DMS53 treated with DMSO at 0.1 percent for 48 hours (cell line): ENCODE measurements around the gene LIPE.
"Not testable (repeated sequence)": the region's sequence is repeated elsewhere in the genome, so short reads cannot be mapped to it uniquely, and the experiment has no call there.

Experiments
- DNase-seq: peaks from one replicate; lab custom pipeline; 2025; ENCODE audit not compliant: unreplicated experiment; lab: John Stamatoyannopoulos, UW

LIPE gene, protein sequence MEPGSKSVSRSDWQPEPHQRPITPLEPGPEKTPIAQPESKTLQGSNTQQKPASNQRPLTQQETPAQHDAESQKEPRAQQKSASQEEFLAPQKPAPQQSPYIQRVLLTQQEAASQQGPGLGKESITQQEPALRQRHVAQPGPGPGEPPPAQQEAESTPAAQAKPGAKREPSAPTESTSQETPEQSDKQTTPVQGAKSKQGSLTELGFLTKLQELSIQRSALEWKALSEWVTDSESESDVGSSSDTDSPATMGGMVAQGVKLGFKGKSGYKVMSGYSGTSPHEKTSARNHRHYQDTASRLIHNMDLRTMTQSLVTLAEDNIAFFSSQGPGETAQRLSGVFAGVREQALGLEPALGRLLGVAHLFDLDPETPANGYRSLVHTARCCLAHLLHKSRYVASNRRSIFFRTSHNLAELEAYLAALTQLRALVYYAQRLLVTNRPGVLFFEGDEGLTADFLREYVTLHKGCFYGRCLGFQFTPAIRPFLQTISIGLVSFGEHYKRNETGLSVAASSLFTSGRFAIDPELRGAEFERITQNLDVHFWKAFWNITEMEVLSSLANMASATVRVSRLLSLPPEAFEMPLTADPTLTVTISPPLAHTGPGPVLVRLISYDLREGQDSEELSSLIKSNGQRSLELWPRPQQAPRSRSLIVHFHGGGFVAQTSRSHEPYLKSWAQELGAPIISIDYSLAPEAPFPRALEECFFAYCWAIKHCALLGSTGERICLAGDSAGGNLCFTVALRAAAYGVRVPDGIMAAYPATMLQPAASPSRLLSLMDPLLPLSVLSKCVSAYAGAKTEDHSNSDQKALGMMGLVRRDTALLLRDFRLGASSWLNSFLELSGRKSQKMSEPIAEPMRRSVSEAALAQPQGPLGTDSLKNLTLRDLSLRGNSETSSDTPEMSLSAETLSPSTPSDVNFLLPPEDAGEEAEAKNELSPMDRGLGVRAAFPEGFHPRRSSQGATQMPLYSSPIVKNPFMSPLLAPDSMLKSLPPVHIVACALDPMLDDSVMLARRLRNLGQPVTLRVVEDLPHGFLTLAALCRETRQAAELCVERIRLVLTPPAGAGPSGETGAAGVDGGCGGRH

DNA sequence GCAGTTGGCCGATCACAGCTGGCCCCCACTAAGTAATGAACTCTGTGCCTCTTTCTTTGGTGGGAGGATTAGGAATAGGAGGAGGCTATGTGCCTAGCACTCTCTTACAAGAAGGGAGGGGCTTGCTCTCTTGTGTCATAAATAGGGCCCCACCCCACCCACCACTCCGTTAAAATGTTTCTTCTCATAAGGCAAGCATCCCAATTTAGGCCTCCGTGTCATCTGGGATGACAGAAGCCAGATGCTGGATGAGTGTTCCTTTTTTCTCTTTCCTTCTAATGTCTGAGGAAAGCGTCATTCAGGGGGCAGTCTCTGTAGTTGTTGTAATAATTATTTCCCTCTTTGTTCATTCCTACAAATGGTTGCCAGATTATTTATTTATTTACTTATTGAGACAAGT, at the start of gene LIPE:
Gene LIPE, minus strand, starts transcription at position 76 of the 400 bp plus-strand sequence. CDS start 239 bp downstream, outside the sequence.
- no peak for DNase-seq

DNA sequence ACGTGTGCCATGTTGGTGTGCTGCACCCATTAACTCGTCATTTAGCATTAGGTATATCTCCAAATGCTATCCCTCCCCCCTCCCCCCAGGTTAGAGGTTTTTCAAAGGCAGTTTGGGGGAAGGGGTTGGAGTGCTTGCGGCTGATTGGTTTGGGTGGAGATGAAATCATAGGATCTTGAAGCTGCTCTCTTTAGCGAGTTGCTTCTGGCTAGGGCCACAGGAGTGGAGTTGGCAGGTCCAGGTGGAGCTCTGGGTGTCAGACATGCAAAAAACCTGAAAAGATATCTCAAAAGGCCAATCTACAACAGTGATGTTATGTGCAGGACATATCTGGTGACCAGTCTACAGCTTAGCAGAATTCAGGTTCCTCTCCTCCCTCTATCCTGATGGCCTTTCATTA, 48.2 kb upstream of the LIPE start:
- no peak for DNase-seq

DNA sequence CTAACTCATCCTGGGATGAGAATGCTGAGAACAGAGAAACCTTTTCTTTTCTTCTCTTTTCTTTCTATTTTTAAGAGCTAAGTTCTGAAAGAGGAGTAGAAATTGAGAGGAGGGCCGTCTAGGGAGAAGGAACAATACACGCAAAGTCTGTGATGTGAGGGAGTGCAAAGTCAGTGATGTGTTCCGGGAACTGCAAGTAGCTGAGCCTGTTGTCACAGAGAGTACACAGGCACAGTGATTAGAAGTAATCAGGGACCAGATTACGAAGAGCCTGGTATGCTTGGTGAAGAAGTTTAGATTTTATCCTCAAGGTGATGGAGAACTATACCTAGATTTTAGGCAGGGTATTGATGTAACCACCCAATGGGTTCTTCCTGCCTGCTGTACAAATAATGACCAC, 47.6 kb upstream of the LIPE start:
- no peak for DNase-seq

DNA sequence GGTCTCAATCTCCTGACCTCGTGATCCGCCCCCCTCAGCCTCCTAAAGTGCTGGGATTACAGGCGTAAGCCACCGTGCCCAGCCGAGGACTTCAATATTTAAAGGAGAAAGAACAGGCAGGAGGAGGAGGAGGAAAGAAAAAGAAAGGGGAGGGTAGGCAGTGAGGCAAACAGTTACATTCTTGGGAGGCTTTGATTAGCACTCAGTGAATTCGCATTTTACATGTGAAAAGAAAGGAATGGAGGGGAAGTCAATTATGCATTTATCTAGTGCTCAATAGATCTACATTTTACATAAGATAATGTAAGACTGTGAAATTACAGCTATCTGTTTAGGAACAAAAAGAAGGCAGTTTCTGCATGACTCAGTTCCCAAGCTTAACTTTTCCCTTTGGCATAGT, 46.5 kb upstream of the LIPE start:
- DNase-seq, result no peak

DNA sequence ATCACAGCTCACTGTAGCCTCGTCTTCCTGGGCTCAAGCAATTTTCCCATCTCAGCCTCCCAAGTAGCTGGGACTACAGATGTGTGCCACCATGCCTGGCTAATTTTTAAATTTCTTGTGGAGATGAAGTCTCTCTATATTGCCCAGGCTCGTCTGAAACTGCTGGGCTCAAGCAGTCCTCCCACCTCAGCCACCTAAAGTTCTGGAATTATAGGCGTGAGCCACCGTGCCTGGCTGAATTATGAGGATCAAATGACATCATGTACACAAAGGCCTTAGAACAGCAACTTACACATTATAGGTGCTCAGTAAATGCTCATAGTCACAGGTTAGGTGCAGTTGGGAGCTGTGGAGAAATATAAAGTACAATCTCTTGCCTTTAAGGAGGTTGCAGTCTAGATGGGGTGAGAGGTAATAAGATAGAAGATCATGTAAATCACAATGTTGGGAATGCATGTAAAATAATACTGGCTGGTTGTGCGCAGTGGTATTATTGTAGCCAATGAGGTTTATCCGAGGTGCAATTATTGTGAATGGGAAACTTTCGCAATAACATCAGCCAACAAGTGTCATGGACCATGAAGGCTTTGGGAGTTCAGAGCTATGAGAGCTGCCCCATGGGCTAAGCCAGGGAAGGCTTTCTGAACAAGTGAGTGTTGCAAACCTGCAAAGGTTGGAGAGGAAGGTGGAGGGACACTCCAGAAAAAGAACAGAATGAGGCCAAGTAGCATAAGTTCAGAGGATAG, 45.4 kb upstream of the LIPE start:
- no peak for DNase-seq

DNA sequence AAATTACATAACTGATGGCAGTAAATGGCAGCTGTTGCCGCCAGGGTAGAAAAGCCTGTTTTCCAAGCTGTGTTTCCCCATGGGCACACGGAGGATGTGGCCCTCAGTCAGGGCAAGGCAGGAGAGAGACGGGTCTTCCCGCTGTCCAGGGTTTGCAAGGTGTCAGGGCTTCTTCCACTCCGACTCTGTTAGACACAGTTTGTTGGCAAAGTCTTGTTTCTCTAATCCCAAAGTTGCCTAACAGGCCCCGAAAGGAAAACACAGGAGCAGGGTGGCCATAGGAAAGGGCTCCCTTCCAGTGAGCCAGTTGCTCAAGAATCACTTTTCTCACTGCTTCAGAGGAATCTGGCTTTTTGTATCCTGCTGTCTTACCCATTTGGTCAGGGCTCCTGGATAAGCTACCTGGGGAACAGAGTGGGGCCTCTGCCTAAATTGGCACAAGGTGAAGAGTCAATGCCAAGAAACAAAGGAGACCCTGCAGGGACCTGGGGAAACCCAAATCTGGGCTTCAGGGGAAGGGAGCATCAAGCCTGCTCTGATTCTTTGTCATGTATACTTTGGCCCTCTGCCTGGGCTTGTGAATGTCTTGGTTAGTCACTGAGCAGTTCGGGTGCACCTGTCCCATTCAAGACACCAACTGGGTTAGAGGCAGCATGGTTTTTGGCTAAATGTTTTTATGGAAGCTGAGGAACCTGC, 44.5 kb upstream of the LIPE start:
- no peak for DNase-seq

DNA sequence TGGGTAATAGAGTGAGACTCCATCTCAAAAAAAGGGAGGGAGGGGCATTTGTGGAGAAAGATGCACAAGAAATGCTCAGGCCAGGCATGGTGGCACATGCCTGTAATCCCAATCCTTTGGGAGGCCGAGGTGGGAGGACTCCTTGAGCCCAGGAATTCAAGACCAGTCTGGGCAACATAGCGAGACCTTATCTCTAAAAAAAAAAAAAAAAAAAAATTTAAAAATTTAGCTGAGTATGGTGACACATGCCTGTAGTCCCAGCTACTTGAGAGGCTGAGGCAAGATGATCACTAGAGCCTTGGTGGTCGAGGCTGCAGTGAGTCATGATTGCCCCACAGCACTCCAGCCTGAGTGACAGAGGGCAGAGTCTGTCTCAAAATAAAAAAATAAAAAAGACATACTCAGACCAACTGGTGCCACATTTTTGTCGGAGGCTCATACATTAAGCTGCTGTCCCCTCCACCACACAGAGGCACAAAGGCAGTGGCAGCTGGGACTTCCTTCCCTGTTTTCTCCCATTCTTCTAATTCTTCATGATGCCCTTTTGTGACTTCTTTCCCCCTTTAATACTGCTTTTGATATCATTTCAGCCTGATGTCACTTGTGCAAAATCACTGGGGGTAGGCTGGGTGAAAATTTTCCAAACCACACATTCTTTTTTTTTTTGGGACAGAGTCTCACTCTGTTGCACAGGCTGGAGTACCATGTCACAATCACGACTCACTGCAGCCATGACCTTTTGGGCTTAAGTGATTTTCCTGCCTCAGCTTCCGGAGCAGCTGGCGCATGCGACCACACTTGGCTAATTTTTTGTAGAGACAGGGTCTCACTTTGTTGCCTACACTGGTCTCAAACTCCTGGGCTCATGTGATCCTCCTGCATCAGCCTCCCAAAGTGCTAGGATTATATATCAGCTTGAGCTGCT, 42.4 kb upstream of the LIPE start:
- no peak for DNase-seq

DNA sequence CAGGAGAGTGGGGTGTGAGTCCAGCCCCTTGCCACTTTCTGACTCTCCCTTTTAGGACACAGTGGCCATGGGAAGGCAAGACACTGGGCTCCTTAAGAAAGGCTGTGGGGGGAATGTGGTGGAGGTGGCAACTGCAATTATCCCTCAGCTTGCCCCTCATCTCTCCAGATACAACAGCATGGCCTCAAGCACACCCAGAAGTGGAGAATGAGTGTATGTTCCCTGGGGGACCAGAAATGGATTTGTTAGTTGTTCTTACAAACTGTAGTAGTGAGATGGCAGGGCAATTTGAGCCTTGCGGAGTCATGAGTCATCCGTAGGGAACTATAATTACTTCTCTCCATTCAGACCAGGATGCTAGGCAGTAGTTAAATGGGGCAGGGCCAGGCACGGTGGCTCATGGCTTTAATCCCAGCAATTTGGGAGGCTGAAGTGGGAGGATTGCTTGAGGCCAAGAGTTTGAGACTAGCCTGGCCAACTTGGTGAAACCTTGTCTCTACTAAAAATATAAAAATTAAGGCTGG, 41.1 kb upstream of the LIPE start:
- no peak for DNase-seq

DNA sequence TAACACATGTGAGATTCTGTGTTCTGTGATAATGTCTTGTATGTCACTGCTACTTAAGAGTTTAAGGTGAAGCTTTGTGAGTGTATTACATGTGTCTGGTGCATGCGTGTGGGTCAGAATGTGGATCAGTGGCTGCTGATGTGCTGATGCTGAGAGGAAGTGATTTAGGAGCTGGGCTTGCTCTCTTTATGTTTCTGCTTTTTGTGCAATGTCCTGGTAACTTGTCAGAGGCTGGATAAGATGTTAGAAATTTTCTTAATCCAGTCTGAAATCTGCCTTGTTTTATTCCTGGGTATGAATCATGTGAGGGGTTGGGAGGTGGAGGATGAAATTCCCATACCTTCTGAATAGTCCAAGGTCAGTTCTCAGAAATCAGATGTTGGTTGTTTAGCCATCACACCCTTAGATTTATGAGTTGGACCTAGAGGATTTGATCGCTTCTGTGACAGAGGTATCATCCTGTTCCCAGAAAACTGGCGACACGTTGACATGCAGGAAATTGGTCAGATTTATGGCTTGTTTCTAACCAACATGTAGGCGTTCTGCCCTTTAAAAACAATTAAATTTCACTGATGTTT, 40.1 kb upstream of the LIPE start:
- DNase-seq, result no peak

DNA sequence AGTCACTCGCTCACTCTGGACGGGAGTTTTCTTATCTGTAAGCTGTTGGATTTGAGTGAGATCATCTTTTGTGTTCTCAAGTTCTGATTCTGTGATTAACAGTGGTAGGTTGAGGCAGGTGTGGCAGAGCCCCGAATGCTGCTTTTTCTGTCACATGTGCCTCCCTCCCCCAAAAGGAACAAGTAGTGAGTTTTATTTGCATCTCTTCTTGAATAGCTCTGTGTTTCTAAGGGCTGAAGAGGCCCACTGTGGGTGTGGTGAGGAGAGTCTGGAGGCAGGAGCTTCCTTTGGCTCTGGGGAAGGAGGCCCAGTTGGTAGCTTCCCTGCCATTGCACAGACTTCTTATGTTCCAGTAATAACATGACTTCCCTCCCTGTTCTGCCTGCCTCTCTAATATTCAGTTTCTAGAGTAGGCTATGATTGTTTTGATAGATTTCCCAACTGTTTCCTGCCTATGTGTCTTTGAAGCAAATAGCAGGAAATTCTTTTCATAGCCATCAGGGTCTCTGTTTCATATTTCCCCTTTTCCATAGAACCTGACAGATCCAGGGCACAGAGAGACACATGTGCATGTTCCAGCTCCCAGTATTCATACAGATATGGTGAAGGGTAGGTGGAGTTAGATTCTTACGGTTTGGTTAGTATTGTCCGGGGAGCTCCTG, 39.5 kb upstream of the LIPE start:
- DNase-seq, result no peak

DNA sequence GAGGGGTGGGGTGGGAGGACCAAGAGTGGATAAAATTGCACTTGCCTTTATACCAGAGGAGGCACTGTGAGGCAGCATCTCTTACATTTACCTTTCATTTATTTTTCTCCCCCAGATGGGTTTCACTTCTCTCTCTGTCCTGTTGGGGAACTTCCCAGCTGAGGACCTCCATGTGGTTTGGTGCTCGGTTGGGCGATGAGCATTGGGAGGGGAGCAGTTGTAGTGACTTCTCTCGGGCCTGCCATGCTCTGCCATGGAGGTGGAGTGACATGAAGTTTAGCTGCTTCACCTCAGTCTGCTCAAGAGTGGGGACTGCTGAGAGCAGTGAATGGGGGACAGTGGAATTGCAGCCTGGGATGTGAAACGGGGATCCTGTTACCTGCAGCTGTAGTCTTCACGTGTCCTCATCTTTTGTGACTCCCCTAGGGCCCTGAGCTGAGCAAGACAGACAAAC, 38.7 kb upstream of the LIPE start:
- DNase-seq, result no peak

DNA sequence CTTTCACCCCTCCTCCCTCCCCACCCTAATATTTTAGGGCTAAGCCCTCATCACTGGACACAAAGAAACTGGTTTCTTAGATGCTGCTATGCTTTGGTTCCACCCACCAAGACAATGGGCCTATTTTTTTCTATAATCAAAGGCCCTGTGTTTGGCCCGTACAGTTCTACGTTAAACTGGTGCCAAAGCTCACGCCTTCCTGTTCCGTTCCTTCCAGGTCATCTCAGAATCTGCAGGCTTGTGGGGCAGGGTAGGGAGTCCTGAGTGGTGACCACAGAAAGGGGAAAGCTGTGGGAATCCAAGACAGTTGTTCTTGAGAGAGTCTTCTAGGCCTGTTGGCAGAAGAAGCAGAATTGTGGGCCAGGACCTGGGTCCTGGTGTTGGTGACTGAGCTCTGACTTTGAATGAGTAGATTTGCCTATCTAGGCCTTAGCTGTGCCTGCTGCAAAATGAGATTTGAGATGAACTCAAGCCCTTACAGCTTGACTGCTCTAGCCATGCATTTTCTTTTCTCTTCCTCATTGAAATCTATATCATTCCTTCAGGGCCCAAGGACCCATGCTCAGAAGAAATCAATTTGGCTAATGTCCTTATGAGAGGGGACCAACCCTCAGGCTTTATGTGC, 34.6 kb upstream of the LIPE start:
- DNase-seq, result no peak

DNA sequence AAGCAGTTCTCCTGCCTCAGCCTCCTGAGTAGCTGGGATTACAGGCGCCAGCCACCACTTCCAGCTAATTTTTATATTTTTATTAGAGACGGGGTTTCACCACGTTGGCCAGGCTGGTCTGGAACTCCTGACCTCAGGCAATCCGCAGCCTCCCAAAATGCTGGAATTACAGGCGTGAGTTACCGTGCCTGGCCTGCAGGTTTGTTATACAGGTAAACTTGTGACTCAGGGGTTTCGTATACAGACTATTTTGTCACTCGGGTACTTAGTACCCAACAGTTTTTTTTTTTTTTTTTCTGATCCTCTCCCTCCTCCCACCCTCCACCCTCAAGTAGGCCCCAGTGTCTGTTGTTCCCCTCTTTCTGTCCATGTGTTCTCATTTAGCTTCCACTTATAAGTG, 34.0 kb upstream of the LIPE start:
- not testable (repeated sequence) for DNase-seq

DNA sequence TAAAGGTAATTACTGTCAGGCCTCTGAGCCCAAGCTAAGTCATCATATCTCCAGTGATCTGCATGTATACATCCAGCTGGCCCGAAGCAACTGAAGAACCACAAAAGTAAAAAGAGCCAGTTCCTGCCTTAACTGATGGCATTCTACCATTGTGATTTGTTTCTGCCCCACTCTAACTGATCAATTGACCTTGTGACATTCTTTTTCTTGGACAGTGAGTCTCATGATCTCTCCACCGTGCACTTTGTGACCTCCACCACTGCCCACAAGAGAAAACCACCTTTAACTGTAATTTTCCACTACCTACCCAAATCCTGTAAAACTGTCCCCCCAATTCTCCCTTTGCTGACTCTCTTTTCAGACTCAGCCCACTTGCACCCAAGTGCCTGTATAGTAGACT, 32.7 kb upstream of the LIPE start:
- DNase-seq, result no peak

DNA sequence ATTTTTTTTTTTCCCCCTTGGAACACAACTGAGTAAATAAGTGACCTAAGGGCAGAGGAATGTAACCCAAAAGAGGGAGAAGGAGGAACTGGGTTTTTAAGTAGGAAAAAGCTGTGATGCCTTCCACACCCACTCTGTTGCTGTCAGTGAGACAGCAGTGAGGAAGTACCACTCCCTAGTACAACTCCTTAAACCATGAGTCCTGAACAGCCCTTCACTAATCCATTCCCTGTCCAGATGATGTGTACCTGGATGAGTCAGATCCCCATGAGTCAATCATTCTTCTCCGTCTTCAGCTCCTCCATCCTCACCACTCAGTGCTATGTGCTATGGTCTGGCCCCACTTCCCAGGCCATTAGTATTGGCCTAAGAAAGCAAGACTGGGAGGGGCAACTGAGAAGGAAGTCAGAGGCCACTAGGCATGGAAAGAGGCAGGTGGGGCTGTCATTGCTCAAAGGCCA, 28.5 kb upstream of the LIPE start:
- DNase-seq, result peak; percentile 62

DNA sequence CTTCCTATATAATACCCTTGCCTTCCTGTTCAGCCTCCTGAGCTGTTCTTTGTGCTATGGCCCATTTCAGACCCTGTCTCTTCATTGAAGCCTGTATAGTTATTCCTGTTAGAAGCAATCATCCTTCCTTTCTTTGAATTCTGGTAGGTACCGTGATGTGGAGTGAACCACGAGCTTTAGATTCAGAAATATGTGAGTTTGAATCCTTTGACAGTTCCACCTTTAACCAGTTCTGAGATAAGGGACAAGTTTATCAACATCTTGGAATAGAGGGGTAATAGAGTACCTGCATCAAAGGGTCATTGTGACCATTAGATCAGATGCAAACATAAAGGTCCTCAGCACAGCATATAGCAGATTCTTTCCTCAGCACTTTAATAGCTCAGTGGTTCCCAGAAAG, 27.9 kb upstream of the LIPE start:
- DNase-seq, result no peak

DNA sequence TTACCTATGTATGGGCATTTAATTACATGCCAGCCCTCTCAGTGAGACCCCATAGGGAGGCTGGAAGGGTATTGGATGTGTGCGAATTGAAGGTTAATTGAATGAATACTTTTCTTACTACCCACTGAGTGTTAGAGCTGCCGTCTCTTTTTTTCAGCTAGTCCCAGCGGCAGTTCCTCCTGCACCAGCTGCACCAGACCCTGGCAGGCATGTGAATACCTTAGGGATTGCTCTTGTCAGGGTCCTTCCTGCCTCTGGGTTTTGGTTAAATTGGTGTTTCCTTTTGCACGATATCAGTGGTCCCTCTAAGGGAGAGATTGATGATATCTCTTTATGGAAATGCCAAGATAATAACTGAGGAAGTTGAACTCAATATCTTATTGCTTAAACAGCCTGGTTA, 25.4 kb upstream of the LIPE start:
- DNase-seq, result no peak
